Vagina (tissue), 2 donors: ENCODE data around the gene PPARA.

ENCODE experiments used
- CTCF ChIP-seq, 3 experiments: fragments of 450-650 bp in 2 of 3; fragments of 200-600 bp in 1 of 3; sonication (generic) in 1 of 3; IDR thresholded peaks; one replicate each; pipeline ENCODE4 v1.5.1; 2017 to 2019; ENCODE audit warnings: antibody characterized with exemption in 3 of 3, mild to moderate bottlenecking in 2 of 3, moderate library complexity in 2 of 3
- POLR2A ChIP-seq, 2 donors: fragments of 450-650 bp; IDR thresholded peaks; one replicate each; pipeline ENCODE4 v1.6.1; 2017; ENCODE audit warnings: antibody characterized with exemption in 2 of 2, mild to moderate bottlenecking in 2 of 2, moderate library complexity in 2 of 2
- POLR2AphosphoS5 ChIP-seq, 2 donors: sonication (generic); formaldehyde crosslinking; IDR thresholded peaks; one replicate each; pipeline ENCODE4 v1.9.0; 2017; ENCODE audit warnings: antibody characterized with exemption in 2 of 2, mild to moderate bottlenecking in 2 of 2, low read depth in 1 of 2; ENCODE audit not compliant: insufficient read depth in 1 of 2

GRCh38 chr22:46214616-46215015 lies 64.3 kb downstream of the PPARA start:
- TF ChIP-seq POLR2A (IDR thresholded peaks at IDR 0.05) (no peak), POLR2AphosphoS5 (IDR thresholded peaks at IDR 0.05; ENCODE audit: insufficient read depth in 1 of 2, low read depth in 1 of 2) (no peak), CTCF (IDR thresholded peaks at IDR 0.05) (no peak)
